SK-N-SH treated with all-trans-retinoic acid at 6 μM for 48 hours (cell line): ENCODE data around the gene PSORS1C2.

Experiments
- ATAC-seq: fragments of 200-7000 bp; cut with Tn5 transposase; 3 replicates; pipeline ENCODE4 v1.9.1; 2020; ENCODE audit warnings: mild to moderate bottlenecking, moderate library complexity
- ARNTL ChIP-seq: fragments of 450-650 bp; formaldehyde crosslinking; IDR thresholded peaks from 2 replicates; pipeline ENCODE4 v1.5.0; 2020; ENCODE audit warnings: low read depth, mild to moderate bottlenecking, moderate library complexity, borderline replicate concordance
- BACH2 ChIP-seq: fragments of 250-450 bp; sonication (Bioruptor Pico); IDR thresholded peaks from 2 replicates; pipeline ENCODE4 v1.9.0; 2021; ENCODE audit warnings: mild to moderate bottlenecking, borderline replicate concordance
- CREB5 ChIP-seq: fragments of 250-450 bp; sonication (Bioruptor Pico); IDR thresholded peaks from 2 replicates; pipeline ENCODE4 v1.5.1; 2020; ENCODE audit warnings: low read depth, mild to moderate bottlenecking, moderate library complexity
- CSDC2 ChIP-seq: fragments of 250-450 bp; sonication (Bioruptor Pico); IDR thresholded peaks from 2 replicates; pipeline ENCODE4 v1.5.0; 2020; ENCODE audit warnings: mild to moderate bottlenecking, moderate library complexity
- ESRRG ChIP-seq: fragments of 250-450 bp; sonication (Bioruptor Pico); IDR thresholded peaks from 2 replicates; pipeline ENCODE4 v1.6.1; 2021; ENCODE audit warnings: mild to moderate bottlenecking
- GLIS3 ChIP-seq: fragments of 250-450 bp; sonication (Bioruptor Pico); IDR thresholded peaks from 2 replicates; pipeline ENCODE4 v1.5.0; 2020; ENCODE audit warnings: mild to moderate bottlenecking, moderate library complexity
- ISL1 ChIP-seq: fragments of 250-450 bp; sonication (Bioruptor Pico); IDR thresholded peaks from 2 replicates; pipeline ENCODE4 v2.1.2; 2022; ENCODE audit warnings: mild to moderate bottlenecking, moderate library complexity
- OSR1 ChIP-seq: fragments of 250-450 bp; sonication (Bioruptor Pico); IDR thresholded peaks from 2 replicates; pipeline ENCODE4 v1.8.0; 2022; ENCODE audit warnings: moderate library complexity, mild to moderate bottlenecking, inconsistent platforms
- PATZ1 ChIP-seq: fragments of 250-450 bp; sonication (Bioruptor Pico); IDR thresholded peaks from 2 replicates; pipeline ENCODE4 v1.8.0; 2020; ENCODE audit warnings: mild to moderate bottlenecking, moderate library complexity, borderline replicate concordance
- PPARA ChIP-seq: fragments of 250-450 bp; sonication (Bioruptor Pico); IDR thresholded peaks from 2 replicates; pipeline ENCODE4 v1.5.0; 2020; ENCODE audit warnings: mild to moderate bottlenecking, borderline replicate concordance
- RARB ChIP-seq: fragments of 250-450 bp; sonication (Bioruptor Pico); IDR thresholded peaks from 2 replicates; pipeline ENCODE4 v1.8.0; 2021; ENCODE audit warnings: mild to moderate bottlenecking, moderate library complexity
- SNAI2 ChIP-seq: fragments of 250-450 bp; sonication (Bioruptor Pico); IDR thresholded peaks from 2 replicates; pipeline ENCODE4 v1.5.0; 2020; ENCODE audit warnings: mild to moderate bottlenecking, moderate library complexity
- TCF4 ChIP-seq: fragments of 250-450 bp; sonication (Bioruptor Pico); IDR thresholded peaks from 2 replicates; pipeline ENCODE4 v1.8.0; 2021; ENCODE audit warnings: mild to moderate bottlenecking, moderate library complexity, borderline replicate concordance
- TOX ChIP-seq: fragments of 250-450 bp; sonication (Bioruptor Pico); IDR thresholded peaks from 2 replicates; pipeline ENCODE4 v1.8.0; 2021; ENCODE audit warnings: mild to moderate bottlenecking, moderate library complexity, borderline replicate concordance
- TSHZ2 ChIP-seq: fragments of 250-450 bp; sonication (Bioruptor Pico); IDR thresholded peaks from 2 replicates; pipeline ENCODE4 v1.5.0; 2020; ENCODE audit warnings: mild to moderate bottlenecking, moderate library complexity
- ZC3H10 ChIP-seq: fragments of 250-450 bp; sonication (Bioruptor Pico); IDR thresholded peaks from 2 replicates; pipeline ENCODE4 v1.5.1; 2021; ENCODE audit warnings: mild to moderate bottlenecking, moderate library complexity
- ZFP3 ChIP-seq: fragments of 250-450 bp; sonication (Bioruptor Pico); IDR thresholded peaks from 2 replicates; pipeline ENCODE4 v1.5.0; 2020; ENCODE audit warnings: mild to moderate bottlenecking, moderate library complexity
- ZFP30 ChIP-seq: fragments of 450-650 bp; formaldehyde crosslinking; IDR thresholded peaks from 2 replicates; pipeline ENCODE4 v1.5.0; 2022; ENCODE audit warnings: mild to moderate bottlenecking, moderate library complexity
- ZNF565 ChIP-seq: fragments of 450-650 bp; formaldehyde crosslinking; conservative IDR thresholded peaks from 2 replicates; pipeline ENCODE4 v1.5.0; 2020; ENCODE audit warnings: low read depth, mild to moderate bottlenecking, moderate library complexity
- ZNF70 ChIP-seq: fragments of 450-650 bp; formaldehyde crosslinking; IDR thresholded peaks from 2 replicates; pipeline ENCODE4 v1.5.0; 2020; ENCODE audit warnings: mild to moderate bottlenecking, moderate library complexity
- ZNF8 ChIP-seq: fragments of 450-650 bp; formaldehyde crosslinking; IDR thresholded peaks from 2 replicates; pipeline ENCODE4 v1.5.0; 2020; ENCODE audit warnings: mild to moderate bottlenecking, moderate library complexity
- TF ChIP-seq, protein P1 (sequence below): fragments of 250-450 bp; sonication (Bioruptor Pico); IDR thresholded peaks from 2 replicates; pipeline ENCODE4 v1.5.1; 2021; ENCODE audit warnings: mild to moderate bottlenecking, moderate library complexity

PSORS1C2 gene

GRCh38 chr6:31092238-31092637 is 46.6 kb downstream of the PSORS1C2 start:
- ATAC-seq: no peak
- TF ChIP-seq PPARA (CRISPR knock-in tag) (no peak), OSR1 (no peak), SNAI2 (CRISPR knock-in tag) (no peak), ZC3H10 (no peak), CREB5 (CRISPR knock-in tag) (no peak)

- no peak for TF ChIP-seq ZFP3 (CRISPR knock-in tag)
- no peak for TF ChIP-seq ZNF565
- TF ChIP-seq CREB5 (CRISPR knock-in tag): no peak
- TF ChIP-seq ZFP30: no peak
- TF ChIP-seq GLIS3 (CRISPR knock-in tag): no peak
- no peak for TF ChIP-seq ESRRG
- TF ChIP-seq PPARA (CRISPR knock-in tag): no peak
- no peak for TF ChIP-seq ZC3H10
- no peak for TF ChIP-seq BACH2
- no peak for TF ChIP-seq TSHZ2
- TF ChIP-seq OSR1: no peak
- no peak for TF ChIP-seq ISL1 (CRISPR knock-in tag)
- TF ChIP-seq, protein P1, sequence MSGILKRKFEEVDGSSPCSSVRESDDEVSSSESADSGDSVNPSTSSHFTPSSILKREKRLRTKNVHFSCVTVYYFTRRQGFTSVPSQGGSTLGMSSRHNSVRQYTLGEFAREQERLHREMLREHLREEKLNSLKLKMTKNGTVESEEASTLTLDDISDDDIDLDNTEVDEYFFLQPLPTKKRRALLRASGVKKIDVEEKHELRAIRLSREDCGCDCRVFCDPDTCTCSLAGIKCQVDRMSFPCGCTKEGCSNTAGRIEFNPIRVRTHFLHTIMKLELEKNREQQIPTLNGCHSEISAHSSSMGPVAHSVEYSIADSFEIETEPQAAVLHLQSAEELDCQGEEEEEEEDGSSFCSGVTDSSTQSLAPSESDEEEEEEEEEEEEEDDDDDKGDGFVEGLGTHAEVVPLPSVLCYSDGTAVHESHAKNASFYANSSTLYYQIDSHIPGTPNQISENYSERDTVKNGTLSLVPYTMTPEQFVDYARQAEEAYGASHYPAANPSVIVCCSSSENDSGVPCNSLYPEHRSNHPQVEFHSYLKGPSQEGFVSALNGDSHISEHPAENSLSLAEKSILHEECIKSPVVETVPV (CRISPR knock-in tag): no peak
- no peak for TF ChIP-seq ARNTL
- no peak for TF ChIP-seq ZNF8
- no peak for TF ChIP-seq RARB (CRISPR knock-in tag)
- no peak for TF ChIP-seq TOX (CRISPR knock-in tag)
- TF ChIP-seq PATZ1: no peak
- no peak for TF ChIP-seq SNAI2 (CRISPR knock-in tag)
- TF ChIP-seq TCF4 (CRISPR knock-in tag): no peak
- TF ChIP-seq, all 23 proteins: peak for 0
- no peak for ATAC-seq
Observed at GRCh38 chr6:31091680-31092079, 47.2 kb downstream of the PSORS1C2 start.

DNA sequence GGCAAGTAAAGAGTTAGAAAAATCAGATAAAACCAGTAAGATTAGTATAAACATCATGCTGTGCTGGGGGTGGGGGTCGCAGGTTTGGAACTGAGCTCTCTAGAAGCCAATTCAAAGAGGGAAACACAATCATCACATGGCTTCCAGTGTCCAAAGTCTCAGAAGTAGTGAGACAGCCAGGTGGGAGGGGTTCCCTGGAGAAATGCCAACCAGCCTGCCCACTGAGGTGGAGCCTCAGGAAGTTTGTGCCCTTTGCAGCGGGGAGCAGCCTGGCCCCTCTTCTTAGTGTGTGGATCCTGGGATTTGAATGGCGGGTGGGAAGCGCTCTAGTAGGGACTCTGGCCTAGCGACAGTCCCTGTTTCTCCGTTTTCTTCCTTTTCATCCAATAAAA is 47.9 kb downstream of the PSORS1C2 start:
- no peak for ATAC-seq
- no peak for TF ChIP-seq TCF4 (CRISPR knock-in tag)
- TF ChIP-seq, protein P1 (CRISPR knock-in tag): no peak
- TF ChIP-seq PPARA (CRISPR knock-in tag): no peak
- TF ChIP-seq CSDC2: no peak
- no peak for TF ChIP-seq TSHZ2
- TF ChIP-seq ZFP30: no peak
- TF ChIP-seq OSR1: no peak
- no peak for TF ChIP-seq ZC3H10
- TF ChIP-seq PATZ1: no peak
- TF ChIP-seq TOX (CRISPR knock-in tag): no peak
- TF ChIP-seq ZNF565: no peak
- no peak for TF ChIP-seq ESRRG
- no peak for TF ChIP-seq ZNF70 (CRISPR knock-in tag)
